Measurements from ENCODE around the gene SPAG7.

DNA sequence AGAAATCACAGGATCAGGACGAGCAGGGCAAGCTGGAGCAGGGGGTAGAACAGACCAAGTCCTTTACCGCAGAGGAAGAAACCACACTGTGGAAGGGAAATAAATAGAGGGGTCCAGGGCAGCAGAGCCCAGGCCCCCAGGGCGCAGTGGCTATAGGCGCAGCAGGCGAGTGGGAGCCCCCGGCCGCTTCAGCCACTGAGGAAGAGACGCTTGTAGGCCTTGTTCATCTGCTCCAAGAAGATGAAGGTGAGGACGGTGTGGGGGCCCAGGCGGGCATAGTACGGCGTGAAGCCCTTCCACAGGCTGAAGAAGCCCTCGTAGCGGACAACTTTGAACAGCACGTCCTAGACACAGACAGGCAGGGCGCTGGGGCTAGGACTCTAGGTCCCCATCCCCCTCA is 30.1 kb downstream of the SPAG7 start:
- TF ChIP-seq, protein P1, sequence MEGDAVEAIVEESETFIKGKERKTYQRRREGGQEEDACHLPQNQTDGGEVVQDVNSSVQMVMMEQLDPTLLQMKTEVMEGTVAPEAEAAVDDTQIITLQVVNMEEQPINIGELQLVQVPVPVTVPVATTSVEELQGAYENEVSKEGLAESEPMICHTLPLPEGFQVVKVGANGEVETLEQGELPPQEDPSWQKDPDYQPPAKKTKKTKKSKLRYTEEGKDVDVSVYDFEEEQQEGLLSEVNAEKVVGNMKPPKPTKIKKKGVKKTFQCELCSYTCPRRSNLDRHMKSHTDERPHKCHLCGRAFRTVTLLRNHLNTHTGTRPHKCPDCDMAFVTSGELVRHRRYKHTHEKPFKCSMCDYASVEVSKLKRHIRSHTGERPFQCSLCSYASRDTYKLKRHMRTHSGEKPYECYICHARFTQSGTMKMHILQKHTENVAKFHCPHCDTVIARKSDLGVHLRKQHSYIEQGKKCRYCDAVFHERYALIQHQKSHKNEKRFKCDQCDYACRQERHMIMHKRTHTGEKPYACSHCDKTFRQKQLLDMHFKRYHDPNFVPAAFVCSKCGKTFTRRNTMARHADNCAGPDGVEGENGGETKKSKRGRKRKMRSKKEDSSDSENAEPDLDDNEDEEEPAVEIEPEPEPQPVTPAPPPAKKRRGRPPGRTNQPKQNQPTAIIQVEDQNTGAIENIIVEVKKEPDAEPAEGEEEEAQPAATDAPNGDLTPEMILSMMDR (IDR thresholded peaks at IDR 0.05) = no peak
- TF ChIP-seq TAF1 (IDR thresholded peaks at IDR 0.05; ENCODE audit: borderline replicate concordance, low read depth, low read length) (no peak), RAD21 (IDR thresholded peaks at IDR 0.05; ENCODE audit: low read length) (no peak)
- TF ChIP-seq, protein P2, sequence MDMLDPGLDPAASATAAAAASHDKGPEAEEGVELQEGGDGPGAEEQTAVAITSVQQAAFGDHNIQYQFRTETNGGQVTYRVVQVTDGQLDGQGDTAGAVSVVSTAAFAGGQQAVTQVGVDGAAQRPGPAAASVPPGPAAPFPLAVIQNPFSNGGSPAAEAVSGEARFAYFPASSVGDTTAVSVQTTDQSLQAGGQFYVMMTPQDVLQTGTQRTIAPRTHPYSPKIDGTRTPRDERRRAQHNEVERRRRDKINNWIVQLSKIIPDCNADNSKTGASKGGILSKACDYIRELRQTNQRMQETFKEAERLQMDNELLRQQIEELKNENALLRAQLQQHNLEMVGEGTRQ (IDR thresholded peaks at IDR 0.05; ENCODE audit: borderline replicate concordance, low read depth, low read length) = no peak
- TF ChIP-seq, protein P3, sequence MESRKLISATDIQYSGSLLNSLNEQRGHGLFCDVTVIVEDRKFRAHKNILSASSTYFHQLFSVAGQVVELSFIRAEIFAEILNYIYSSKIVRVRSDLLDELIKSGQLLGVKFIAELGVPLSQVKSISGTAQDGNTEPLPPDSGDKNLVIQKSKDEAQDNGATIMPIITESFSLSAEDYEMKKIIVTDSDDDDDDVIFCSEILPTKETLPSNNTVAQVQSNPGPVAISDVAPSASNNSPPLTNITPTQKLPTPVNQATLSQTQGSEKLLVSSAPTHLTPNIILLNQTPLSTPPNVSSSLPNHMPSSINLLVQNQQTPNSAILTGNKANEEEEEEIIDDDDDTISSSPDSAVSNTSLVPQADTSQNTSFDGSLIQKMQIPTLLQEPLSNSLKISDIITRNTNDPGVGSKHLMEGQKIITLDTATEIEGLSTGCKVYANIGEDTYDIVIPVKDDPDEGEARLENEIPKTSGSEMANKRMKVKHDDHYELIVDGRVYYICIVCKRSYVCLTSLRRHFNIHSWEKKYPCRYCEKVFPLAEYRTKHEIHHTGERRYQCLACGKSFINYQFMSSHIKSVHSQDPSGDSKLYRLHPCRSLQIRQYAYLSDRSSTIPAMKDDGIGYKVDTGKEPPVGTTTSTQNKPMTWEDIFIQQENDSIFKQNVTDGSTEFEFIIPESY (IDR thresholded peaks at IDR 0.05; ENCODE audit: borderline replicate concordance, low read depth) = no peak

Measured in SK-N-SH (cell line).